GM23248 (cell line): ENCODE results near the gene EIF1AD.

Experiments
- EZH2 ChIP-seq: fragments of 200-600 bp; sonication (generic); IDR thresholded peaks from 2 replicates; pipeline ENCODE4 v1.6.1; 2018; ENCODE audit warnings: antibody characterized with exemption, mild to moderate bottlenecking; ENCODE audit not compliant: insufficient read depth, poor library complexity, severe bottlenecking
- EZH2phosphoT487 ChIP-seq: fragments of 200-600 bp; sonication (generic); IDR thresholded peaks from 2 replicates; pipeline ENCODE4 v1.6.1; 2018; ENCODE audit warnings: antibody characterized with exemption, moderate library complexity, mild to moderate bottlenecking, low read depth; ENCODE audit not compliant: insufficient read depth

GRCh38 chr11:66012371-66012945, 10.5 kb upstream of the EIF1AD start:
- TF ChIP-seq EZH2phosphoT487 (no peak), EZH2 (no peak)
